Measurements from ENCODE around the gene CLCN4.

The CLCN4 gene

DNA sequence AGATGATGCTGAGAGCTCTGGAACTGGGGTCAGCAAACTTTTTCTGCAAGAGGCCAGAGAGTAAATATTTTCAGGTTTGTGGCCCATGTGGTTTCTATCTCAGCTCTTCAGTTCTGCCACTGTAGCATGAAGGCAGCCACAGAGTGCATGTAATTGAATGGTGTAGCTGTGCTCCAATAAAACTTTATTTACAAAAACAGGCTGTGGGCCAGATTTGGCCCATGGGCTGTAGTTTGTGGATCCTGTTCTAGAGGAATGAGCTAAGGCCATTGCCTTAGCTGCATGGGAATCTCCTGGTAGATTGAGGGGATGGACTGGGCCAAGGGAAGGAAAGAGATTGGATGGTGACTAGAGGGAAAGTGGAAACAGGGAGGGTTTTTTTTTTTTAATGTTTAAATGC lies 36.8 kb downstream of the CLCN4 start:
- no peak for DNase-seq

DNA sequence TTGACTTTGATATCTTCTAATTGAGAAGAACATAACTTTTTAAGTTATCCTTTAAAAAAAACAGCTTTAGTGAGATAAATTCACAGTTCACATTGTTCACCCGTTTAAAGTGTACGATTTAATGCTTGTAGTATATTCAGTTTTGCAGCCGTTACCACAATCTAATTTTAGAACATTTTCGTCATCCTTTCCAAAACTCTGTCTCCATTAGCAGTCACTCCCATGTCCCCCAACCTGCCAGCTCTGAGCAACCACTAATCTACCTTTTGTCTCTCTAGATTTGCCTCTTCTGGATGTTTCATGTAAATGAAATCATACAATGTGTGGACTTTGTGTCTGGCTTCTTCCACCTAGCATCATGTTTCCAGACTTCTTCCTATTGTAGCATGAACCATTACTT lies 38.6 kb downstream of the CLCN4 start:
- no peak for DNase-seq

DNA sequence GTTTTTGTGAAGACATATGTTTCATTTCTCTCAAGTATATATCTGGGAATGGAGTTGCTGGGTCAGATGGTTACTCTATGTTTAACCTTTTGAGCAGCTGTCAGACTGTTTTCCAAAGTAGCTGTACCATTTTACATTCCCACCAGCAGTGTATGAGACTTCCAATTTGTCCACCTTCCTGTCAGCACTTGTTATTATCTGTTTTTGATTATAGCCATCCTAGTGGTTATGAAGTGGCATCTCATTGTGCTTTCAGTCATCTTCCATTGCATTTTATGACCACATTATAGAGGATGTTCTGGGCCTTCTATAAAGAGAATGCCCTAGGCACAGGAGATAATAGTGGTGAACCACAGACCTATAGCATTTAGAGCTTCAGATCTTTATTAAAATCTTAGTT lies 39.2 kb downstream of the CLCN4 start:
- no peak for DNase-seq

DNA sequence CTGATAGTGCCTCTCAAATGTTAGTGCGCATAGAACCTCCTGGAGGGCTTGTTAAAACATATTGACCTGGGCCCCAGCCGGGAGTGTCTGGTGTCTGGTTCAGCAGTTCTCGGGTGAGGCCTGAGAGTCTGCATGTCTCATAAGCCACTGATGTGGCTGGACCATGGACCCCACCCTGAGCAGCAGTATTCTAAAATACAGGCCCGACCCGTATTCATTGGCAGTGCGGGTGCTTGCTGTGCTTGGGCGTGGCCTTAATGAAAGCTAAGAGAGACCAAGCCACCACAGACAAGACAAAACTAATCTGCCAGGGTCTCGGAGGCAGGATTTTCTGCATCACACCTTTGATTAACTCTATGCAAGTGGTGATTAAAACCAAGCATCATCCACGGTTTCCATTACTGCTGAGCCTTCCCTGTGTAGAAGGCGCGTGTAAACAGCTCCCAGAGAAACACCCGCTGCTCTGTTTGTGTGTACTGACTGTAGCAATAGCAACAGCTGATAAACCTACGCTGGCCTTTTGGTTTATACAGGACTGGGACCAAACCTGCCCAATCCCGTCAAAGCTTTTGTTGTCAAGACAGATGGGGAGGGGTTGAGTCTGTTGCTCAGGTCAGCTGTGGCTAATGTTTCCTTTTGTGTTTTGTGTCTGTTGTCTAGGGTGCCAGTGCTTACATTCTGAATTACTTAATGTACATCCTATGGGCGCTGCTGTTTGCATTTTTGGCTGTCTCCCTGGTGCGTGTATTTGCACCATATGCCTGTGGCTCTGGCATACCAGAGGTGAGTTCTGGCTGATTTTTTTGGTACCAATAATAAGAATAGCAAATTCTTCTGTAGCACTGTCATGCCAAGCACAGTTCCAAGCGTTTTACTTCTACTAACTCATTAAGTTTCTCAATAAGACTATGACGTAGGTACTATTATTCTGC lies 40.8 kb downstream of the CLCN4 start:
- DNase-seq, result no peak

DNA sequence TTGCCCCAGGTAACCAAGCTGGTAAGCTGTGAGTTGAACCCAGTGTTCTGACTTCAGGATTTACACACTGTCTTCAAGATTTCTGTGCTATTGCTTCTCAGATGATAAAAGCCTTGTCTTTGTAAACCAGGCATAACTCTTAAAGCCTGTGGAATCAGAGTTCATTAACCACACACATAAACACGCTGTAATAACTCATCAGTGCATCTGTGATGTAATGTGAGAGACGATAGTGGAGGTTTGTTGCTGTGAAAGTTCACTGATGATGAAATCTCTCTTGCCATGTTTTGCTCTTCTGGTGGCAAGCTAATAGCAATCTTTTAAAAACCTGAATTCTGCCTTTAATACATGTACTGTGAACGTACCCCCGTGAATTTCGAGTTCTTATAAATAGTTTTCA lies 41.5 kb downstream of the CLCN4 start:
- no peak for DNase-seq

DNA sequence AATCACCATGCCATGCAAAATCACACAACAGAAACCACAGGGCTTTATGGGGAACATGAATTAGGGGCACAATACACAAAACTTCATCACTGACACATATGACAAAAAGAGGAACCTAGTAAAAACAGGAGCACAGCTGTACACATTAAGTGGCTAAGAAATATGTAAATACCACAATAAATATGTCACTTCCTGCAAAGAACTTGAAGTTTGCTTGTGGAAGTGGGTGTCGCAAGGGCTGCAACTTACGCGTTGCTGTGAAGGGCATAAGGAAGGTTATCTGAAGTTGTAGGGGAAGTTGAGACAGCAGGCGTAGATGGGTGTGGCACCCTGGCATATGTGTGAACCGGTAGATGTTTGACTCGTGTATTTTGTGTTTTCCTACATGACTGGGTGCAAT lies 42.4 kb downstream of the CLCN4 start:
- DNase-seq, result no peak

DNA sequence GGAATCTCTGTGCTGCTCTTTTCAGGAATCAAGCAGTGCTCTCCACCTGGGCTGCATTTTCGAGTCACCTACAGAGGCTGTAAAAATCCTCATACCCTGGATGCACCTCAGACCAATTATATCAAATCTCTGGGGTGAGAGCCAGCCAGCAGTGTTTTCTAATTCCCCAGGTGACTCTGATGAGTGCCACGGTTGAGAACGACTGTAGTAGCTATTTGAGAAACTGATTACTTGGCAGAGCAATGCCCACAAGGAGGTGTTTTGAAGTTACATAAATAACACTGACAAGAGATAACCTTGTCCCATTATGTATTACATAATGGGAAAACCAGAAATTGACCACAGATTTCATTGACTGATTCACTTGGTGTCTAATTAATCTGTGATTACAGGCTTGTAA lies 46.8 kb downstream of the CLCN4 start:
- DNase-seq, result no peak

DNA sequence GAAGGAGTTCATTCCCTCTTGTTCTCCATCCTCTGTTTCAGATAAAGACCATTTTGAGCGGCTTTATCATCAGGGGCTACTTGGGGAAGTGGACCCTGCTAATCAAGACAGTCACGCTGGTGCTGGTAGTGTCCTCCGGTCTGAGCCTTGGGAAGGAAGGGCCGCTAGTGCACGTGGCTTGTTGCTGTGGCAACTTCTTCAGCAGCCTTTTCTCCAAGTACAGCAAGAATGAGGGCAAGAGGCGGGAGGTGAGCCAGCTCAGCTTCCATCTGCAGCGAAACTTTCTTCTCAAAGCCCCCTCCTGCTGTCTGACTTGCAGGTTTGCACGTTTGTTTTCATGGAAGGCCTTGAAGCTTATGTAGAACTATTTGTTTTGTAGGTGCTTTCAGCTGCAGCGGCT lies 49.5 kb downstream of the CLCN4 start:
- peak in 14 of 56 donors; percentile 0 to 25 (median 7) for DNase-seq

DNA sequence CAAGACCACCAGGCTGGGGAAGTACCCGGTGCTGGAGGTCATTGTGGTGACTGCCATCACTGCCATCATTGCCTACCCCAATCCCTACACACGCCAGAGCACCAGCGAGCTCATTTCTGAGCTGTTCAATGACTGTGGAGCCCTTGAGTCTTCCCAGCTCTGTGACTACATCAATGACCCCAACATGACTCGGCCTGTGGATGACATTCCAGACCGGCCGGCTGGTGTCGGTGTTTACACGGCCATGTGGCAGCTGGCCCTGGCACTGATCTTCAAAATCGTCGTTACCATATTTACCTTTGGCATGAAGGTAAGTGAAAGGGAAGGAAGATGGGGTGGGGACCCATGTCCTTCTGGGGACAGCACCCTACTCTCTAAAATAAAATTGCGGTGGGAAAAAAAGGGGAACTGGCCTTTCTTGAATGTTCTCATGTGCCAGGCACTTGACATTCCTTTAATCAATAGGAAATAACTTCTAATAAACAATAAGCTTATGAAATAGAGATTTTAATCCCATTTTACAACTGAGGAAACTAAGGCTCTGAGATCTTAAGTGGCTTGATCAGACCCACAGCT lies 51.6 kb downstream of the CLCN4 start:
- no peak for DNase-seq

DNA sequence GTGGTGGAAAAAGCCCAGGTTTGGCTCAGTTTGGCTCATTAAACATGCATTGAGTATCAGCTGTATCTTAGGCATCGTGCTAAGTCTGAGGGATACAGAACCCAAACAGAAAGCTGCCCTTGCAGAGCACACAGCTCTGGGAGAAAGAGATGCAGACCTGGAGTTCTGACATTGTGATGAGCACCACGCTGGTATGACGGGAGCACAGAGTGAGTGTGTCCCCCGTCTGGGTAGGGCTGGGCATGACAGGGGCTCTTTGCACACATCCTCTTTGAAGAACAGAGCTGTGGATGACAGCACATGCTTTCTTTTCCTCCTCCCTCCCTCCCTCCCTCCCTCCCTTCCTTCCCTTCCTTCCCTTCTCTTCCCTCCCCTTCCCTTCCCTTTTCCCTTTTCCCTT lies 52.2 kb downstream of the CLCN4 start:
- no peak for DNase-seq

DNA sequence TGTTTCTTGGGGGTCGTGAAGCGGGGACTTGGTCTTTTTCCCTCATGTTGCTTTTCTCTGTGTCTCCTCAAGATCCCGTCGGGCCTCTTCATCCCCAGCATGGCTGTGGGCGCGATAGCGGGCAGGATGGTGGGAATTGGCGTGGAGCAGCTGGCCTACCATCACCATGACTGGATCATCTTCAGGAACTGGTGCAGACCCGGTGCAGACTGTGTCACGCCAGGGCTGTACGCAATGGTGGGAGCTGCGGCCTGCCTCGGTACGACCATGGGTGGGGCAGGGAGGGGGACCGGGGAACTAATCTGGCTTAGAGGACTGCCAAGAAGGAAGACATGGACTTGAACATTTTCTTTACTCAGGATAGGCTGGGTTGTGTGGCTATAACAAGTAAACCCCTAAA lies 55.6 kb downstream of the CLCN4 start:
- DNase-seq, result no peak

DNA sequence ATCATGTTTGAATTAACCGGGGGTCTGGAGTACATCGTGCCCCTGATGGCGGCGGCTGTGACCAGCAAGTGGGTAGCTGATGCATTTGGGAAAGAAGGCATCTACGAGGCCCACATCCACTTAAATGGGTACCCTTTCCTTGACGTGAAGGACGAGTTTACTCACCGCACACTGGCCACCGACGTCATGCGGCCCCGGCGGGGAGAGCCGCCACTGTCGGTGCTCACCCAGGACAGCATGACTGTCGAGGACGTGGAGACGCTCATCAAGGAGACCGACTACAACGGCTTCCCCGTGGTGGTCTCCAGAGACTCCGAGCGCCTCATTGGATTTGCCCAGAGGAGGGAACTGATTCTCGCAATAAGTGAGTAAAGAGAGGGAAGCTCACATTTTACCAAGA lies 56.9 kb downstream of the CLCN4 start:
- no peak for DNase-seq

DNA sequence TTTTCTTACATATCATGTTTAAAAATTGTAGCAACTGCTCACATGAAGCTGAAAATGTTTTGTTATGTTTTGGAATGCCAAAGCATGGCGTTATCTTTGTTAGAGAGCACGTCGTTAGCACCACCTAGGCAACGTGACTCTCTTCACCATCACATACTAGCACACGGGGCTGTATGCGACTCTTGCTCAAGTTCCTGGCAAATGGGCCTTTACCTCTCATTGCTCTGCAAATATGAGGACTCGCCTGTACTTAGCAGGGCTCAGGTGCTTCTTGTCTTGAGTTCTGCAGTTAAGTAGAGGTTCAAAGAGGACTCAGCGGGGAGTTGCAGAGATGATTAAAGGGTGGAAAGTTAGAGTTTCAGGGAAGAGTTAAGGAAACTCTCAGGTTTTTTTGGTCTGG lies 59.4 kb downstream of the CLCN4 start:
- DNase-seq, result no peak

DNA sequence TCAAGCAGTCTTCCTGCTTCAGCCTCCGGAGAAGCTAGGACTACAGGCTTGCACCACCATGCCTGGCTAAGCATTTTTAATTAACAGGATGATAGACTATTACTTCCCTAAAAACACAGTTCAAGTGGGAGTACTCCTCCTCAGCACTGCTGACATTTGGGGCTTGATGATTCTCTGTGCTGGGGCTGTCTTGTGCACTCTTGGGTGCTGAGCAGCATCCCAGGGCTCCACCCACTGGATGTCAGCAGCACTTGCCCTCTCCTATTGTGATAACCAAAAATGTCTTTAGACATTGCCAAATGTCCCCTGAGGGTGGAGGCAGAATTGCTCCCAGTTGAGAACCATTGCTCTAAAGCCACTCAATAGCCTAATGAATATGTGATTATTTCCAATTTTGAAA lies 60.4 kb downstream of the CLCN4 start:
- DNase-seq, result peak in 10 of 56 donors; percentile 0 to 25 (median 3)

DNA sequence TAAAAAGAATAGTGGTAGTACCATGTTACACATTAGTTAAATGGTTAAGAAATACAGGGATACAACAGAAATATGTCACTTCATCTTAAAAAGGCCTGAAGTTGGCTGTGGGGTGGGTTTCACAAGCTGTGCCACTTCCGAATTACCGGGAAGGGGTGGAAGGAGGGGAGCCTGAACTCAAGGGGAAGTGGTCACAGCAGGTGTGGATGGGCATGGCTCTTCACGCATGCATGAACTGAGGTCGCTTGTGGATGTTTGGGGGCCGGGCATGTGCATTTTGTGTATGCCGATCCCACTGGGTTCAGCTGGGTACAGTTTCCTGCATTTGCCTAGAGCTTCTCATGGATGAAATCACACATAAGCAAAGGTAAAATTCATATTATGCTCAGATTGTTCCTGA lies 64.9 kb downstream of the CLCN4 start:
- no peak for DNase-seq

DNA sequence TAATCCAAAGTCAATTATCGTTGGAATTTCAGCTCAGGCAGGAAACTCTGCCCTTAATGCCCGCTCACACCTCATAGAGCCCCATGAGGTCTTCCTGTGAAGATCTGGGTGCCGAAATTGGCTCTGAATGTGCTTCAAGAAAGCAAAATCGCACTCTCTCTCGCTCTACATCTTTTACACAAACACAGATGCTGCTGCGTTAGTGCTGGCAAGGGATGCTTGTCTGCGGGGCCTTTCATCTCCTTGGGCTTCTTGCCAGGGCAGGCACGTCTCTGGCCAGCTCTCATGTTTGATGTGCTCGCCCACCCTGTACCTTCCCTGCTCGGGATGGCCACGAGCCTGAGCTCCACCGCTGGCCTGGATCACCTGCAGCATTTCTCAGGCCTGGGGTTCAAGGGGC lies 66.5 kb downstream of the CLCN4 start:
- no peak for DNase-seq

DNA sequence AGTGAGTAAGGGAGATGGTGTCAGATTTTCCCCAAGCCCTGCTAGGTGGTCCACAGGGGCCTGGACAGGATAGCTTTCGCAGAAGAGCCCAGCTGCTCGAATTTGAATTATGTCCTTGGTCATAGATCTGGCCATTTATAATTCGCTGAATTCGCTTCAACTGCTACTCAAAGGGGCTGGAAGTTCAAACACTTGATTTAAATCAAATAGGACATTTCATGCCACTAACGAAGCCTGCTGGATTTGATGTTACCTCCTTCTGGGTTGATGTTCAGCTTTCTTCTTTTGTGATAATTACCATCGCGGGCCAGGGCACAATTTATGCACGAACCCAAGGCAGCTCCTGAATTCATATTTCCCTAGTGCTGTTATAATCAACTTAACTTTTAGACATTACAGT lies 67.0 kb downstream of the CLCN4 start:
- DNase-seq, result no peak

DNA sequence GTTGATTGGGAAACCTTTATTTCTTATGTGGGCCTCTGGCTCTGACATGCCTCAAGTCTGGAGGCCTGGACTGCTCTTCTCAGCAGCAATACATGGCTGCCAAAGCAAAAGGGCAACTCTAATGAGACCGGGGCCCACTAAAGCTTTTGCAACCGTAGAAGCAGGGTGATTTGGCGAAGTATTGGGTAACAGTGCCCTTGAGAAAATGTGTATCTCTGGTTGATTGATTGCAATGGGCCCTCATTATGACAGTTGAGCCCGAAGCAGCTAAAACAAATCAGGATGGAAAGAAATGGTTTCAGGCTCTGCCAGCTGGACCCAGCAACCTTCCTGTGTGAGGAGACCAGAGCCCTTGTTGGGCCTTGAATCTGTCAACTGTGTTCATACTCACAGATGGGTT lies 73.4 kb downstream of the CLCN4 start:
- DNase-seq, result no peak

DNA sequence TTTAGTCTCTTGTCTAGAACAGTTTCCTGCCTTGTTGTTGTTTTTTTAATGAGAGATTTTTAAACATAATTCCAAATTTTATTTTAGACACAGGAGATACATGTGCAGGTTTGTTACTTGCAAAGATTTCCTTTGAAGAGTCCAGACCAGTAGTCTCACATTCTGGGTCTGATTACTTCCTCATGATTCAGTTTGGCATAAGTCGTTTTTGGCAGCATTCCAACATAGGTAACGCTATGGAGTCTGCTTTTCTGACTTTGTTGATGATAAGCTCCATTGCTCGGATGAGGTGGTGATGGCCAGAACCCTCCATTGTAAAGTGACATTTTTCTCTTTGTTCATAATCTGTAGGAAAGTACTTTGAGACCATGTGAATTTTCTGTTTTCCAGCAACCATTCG lies 74.7 kb downstream of the CLCN4 start:
- DNase-seq, result no peak

DNA sequence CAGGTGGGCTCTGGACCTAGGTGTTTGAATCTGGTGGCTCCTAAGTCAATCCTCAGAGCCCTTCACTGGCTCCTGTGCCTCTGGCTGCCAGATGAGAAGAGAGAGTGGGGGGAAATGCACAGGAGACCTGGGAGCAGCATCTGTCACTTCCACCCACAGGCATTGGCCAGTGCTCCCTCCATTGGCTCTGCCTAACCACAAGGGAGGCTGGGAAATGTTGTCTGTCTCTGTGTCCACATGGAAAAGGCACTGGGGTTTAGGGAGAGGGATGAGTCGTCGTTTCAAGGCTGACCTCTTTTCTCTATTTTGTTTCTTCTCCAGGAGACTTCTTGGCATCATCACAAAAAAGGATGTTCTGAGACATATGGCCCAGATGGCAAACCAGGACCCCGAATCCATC lies 76.4 kb downstream of the CLCN4 start:
- DNase-seq, result no peak

DNA sequence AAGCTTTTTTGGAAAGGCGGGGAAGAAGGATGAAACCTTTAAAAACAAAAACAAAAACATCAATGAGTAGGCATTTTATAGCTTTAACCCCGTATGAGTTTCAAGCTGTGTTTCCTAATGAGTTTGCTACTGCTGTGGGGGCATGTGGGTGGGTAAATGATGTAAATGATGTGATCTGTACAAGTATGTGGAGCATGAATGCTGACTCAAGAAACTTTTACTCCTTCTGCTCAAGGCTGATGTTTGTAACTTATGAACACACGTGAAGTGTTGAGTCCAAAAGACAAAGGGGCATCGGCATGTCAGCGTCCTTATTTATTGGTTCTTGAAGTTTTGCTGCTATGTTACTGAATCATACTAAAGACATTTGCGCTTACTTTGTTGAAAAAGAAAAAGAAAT lies 76.9 kb downstream of the CLCN4 start:
- DNase-seq, result no peak

DNA sequence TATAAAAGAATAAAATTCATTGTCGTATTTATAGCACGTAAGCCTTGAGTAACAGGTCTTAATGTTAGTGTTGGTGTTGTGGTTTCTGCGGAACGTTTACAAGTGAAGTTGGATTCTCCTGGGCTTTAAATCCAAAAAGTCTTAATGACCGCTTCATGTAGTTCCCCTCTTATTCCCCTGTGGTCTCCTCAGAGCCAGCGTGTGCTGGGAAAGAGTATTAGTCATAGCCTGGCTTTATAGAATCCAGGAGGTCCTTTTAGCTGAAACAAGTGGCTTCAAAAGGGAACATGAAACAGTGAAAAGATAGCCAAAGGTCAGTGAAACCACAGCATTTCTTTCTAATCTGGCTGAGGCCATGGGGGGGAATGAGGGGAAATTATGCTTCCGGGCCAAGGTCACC lies 79.1 kb downstream of the CLCN4 start:
- DNase-seq, result no peak

DNA sequence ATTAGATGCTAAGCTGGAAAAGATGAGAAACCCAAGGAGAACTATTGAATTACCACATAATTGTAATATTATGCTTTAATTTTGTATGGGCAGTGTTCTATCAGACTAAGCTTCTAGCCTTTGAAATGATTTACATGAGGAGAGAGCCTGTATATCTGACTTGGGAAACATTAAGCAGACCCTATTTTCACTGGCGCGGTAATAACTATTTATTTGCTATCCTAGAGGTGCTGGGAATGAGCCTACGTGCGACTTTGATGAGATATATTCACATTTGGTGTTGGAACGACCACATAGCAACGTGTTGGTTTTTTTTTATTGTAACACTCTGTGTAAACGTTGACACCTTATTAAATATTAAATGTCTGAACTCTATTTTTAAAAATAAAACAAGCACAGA lies 80.5 kb downstream of the CLCN4 start:
- DNase-seq, result no peak

All from nucleus accumbens (tissue), 56 donors.